Fibroblast of pulmonary artery (primary cell): ENCODE results near the gene RAF1.
"Not testable (repeated sequence)": the region's sequence is repeated elsewhere in the genome, so short reads cannot be mapped to it uniquely, and the experiment has no call there.

Source experiments
- DNase-seq: peaks from one replicate; pipeline ENCODE4 v3.0.0-alpha.2; 2010; ENCODE audit warnings: low read depth
- H3K4me3 ChIP-seq: replicated peaks from 2 replicates; pipeline ENCODE4 v1.5.1; 2011; ENCODE audit warnings: low read depth, mild to moderate bottlenecking, control low read depth, low read length, moderate library complexity
- TF ChIP-seq, protein P1 (sequence below): IDR thresholded peaks from 2 replicates; pipeline ENCODE4 v1.5.1; 2011; ENCODE audit warnings: mild to moderate bottlenecking, control low read depth, low read length, inconsistent platforms; ENCODE audit errors: missing control alignments

Gene RAF1

DNA sequence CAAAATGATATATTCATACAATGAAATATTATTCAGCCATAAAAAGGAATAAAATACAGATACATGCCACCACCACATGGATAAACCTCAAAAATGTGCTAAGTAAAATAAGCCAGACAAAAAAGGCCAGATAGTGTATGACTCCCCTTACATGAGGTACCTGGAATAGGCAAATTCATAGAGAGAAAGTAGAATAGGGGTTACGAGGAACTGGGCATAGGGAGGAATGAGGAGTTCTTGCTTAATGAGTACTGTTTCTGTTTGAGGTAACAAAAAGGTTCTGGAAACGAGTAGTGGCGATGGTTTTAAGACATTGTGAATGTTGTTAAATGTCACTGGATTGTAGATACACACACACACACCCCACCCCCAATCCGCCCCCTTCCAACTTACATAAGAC, 8.2 kb downstream of the RAF1 start:
- H3K4me3 ChIP-seq, result no peak overlapping the region
- no peak for DNase-seq
- TF ChIP-seq, protein P1, sequence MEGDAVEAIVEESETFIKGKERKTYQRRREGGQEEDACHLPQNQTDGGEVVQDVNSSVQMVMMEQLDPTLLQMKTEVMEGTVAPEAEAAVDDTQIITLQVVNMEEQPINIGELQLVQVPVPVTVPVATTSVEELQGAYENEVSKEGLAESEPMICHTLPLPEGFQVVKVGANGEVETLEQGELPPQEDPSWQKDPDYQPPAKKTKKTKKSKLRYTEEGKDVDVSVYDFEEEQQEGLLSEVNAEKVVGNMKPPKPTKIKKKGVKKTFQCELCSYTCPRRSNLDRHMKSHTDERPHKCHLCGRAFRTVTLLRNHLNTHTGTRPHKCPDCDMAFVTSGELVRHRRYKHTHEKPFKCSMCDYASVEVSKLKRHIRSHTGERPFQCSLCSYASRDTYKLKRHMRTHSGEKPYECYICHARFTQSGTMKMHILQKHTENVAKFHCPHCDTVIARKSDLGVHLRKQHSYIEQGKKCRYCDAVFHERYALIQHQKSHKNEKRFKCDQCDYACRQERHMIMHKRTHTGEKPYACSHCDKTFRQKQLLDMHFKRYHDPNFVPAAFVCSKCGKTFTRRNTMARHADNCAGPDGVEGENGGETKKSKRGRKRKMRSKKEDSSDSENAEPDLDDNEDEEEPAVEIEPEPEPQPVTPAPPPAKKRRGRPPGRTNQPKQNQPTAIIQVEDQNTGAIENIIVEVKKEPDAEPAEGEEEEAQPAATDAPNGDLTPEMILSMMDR, result no peak

DNA sequence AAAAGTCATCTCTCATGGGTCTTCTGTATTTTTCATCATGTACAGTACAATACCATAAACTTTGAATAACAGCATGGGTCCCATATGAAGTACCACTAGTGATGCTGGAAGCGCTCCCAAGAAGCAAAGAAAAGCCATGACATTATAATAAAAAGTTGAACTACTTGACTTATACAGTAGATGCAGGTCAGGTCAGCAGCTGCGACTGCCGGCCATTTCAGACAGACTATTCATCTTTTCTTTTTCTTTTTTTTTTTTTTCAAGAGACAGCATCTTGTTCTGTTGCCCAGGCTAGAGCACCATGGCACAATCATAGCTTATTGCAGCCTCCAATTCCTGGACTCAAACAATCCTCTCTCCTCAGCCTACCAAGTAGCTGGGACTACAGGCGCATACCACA, 10.2 kb downstream of the RAF1 start:
- H3K4me3 ChIP-seq, result no peak overlapping the region
- TF ChIP-seq, protein P1, result no peak
- no peak for DNase-seq

DNA sequence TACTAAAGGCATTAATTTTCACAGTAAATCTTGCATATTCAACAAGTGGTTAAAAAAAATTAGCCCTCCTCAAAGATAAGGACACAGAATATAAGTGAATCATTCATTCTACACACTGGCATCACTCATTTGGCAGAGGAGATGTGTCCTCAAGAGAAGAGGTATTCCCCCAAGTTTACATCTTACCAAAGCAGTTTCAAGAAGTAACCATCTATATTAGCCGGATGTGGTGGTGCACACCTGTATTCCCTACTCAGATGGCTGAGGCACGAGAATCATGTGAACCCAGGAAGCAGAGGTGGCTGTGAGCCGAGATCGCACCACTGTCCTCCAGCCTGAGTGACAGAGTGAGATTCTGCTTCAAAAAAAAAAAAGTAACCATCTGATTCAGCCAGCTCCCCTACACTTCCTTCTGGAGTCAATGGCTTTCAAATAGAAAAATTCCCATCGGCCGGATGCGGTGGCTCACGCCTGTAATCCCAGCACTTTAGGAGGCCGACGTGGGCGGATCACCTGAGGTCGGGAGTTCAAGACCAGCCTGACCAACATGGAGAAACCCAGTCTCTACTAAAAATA, 15.4 kb downstream of the RAF1 start:
- TF ChIP-seq, protein P1, result no peak
- H3K4me3 ChIP-seq, result no peak overlapping the region
- no peak for DNase-seq

DNA sequence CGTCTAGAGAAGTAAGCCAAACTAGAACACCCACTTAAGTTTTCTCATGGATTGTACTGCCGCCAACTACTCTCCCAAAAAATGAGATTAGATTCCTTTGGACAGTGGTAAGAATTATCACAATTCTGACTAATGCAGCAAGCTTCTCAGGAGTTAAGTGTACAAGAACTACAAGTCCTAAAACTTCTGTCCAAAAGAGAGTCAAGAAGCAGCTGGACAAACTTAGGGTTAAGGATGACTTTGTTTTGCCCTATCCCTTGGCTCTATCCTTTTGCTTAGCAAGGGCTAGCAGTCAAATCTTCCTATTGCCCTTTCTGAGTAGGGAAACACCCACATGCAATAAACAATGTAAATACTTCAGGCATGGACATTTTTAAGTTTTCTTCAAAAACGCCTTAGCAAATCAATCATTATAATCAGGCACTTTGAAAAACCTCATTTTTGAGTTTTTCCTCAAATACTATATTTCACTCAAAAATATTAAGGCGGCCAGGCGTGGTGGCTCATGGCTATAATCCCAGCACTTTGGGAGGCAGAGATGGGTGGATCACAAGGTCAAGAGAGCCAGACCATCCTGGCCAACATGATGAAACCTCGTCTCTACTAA, 19.5 kb downstream of the RAF1 start:
- peak; percentile 71 for DNase-seq
- TF ChIP-seq, protein P1, result no peak
- no peak overlapping the region for H3K4me3 ChIP-seq

DNA sequence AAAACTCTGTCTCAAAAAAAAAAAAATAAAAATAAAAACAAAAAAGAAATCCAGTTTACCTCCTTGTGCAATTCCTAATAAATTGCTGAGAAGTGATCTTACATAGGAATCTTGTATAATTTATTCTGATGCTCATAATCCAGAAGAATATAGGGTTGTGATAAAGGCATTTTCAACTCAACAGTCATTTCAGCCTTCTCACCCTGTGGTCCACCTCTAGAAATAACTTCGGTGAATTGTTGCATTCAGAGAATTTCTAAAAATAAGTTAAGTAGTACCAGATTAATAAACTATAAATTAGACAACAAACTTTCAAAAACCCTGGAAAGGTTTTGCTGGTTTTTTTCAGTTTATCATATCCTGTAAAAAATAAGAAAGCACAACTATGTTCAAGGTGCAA, 20.2 kb downstream of the RAF1 start:
- no peak overlapping the region for H3K4me3 ChIP-seq
- DNase-seq, result no peak
- TF ChIP-seq, protein P1, result no peak

DNA sequence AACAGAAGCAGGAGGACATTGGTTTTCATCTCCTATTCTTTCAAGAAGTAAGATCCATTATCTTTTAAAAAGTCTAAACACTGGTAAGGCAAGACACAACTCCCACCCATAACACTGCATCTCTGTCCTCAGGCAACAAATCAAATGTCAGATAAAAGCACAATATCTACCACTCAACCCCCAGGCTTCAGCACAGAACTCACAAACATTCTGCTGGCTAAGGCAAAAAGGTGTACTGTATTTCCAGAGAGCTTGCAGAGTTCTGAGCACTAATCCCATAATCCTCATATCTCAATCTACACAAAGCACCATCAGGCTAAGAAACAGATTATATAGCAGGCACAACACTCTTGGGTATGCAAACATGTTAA, 20.9 kb downstream of the RAF1 start:
- TF ChIP-seq, protein P1, result no peak
- no peak for DNase-seq
- no peak overlapping the region for H3K4me3 ChIP-seq

DNA sequence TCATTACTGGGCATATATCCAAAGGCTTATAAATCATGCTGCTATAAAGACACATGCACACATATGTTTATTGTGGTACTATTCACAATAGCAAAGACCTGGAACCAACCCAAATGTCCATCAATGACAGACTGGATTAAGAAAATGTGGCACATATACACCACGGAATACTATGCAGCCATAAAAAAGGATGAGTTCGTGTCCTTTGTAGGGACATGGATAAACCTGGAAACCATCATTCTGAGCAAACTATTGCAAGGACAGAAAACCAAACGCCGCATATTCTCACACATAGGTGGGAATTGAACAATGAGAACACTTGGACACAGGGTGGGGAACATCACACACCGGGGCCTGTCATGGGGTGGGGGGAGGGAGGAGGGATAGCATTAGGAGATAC, 23.1 kb downstream of the RAF1 start:
- DNase-seq, H3K4me3 ChIP-seq: not testable (repeated sequence)
